AG10803 (cell line): Measurements from ENCODE around the gene MPP3.

Experiments used
- DNase-seq: peaks from one replicate; pipeline ENCODE4 v3.0.0; 2010; ENCODE audit warnings: low read depth
- H3K4me3 ChIP-seq: 2 replicates; pipeline ENCODE4 v1.5.1; 2011; ENCODE audit warnings: mild to moderate bottlenecking, low read length, control low read depth
- CTCF ChIP-seq: conservative IDR thresholded peaks from 2 replicates; pipeline ENCODE4 v1.5.1; 2011; ENCODE audit warnings: mild to moderate bottlenecking, low read length, control low read depth, inconsistent platforms

Gene MPP3

GRCh38 chr17:43779145-43780125 lies 53.5 kb downstream of the MPP3 start:
- TF ChIP-seq CTCF: no peak; the same call in 1 of the 2 replicates
- peak overlapping the region; percentile 90 for H3K4me3 ChIP-seq
- no peak for DNase-seq

- no peak for TF ChIP-seq CTCF
- H3K4me3 ChIP-seq: peak within 1 kb of the TSS; percentile 90
- peak; percentile 92 for DNase-seq
Measured at GRCh38 chr17:43778337-43779144, 54.4 kb downstream of the MPP3 start, which contains the start of gene DUSP3. DUSP3 (minus strand) TSS chr17:43778977; CDS start chr17:43778924, 53 bp downstream.

- no peak for DNase-seq
- H3K4me3 ChIP-seq: no peak overlapping the region
- no peak for TF ChIP-seq CTCF
Measured at GRCh38 chr17:43774304-43775250, 58.4 kb downstream of the MPP3 start.

- H3K4me3 ChIP-seq: no peak overlapping the region
- TF ChIP-seq CTCF: no peak
- DNase-seq: no peak
Measured at GRCh38 chr17:43772877-43773648, 59.9 kb downstream of the MPP3 start.

- TF ChIP-seq CTCF: no peak
- DNase-seq: no peak
- H3K4me3 ChIP-seq: no peak overlapping the region
Measured at GRCh38 chr17:43771463-43771862, 61.5 kb downstream of the MPP3 start.

- no peak overlapping the region for H3K4me3 ChIP-seq
- no peak for DNase-seq
- TF ChIP-seq CTCF: no peak
Measured at GRCh38 chr17:43770957-43771356, 62.0 kb downstream of the MPP3 start.
